Measurements from ENCODE around the gene GAS2L2. TPM values are rescaled to one million over a fixed set of nuclear protein-coding genes. Genes with fewer than 3 reads are reported as not detected.

GAS2L2 gene
- polyA plus RNA-seq (ENCODE audit: insufficient read length), result 0.08 TPM
- long read RNA-seq, donor 1, result 0 reads
- long read RNA-seq, donor 2, partial matches to known transcripts, result 0 of 1 reads
- long read RNA-seq, donor 2, other reads (novel, unspliced or antisense), result 0 of 1 reads
- long read RNA-seq, donor 3, result 0 reads
- long read RNA-seq, donor 4, result 0 reads
- long read RNA-seq, donor 5, result 0 reads
- long read RNA-seq, donor 6, result 0 reads
- long read RNA-seq, donor 7, result 0 reads
- long read RNA-seq, donor 8, result 0 reads

DNA sequence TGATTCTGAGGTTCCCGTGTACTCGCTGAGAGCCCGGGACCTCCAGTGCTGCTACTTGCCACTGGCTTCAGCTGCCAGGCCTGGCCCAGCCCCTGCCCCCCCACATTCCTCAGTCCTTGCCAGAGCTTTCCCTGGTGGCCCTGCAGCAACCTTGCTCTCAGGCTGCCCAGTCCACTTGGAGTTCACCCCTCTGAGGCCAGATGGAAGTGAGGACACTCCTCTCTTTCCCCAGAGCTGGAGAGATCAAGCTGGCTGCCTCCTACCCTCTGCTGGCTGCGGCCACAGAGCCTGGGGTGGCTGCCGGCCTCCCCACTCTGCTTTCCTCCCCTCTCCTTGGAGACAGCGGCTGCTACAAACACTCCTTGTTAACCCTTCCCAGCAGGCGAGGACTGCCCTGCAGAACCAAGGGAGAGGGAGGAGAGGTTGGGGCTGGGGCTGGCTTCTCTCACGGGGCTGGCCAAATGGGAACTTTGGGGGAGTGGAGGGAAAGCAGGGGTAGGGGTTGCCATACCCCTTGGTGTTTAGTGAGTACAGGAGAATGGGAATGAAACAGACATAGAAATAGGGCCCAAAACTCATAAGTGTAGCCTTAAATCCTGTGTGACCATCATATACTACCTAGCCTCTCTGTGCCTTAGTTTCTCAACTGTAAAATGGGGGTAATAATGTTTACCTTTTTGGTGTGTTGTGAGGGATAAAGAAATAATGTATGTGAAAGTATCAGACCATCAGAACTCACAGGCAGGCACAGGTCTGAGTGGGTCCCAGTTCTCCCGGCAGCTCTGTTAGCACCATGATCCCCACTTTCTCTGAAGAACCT, at the start of gene GAS2L2:
GAS2L2 (minus strand) TSS at position 295 of the 820 bp plus-strand sequence. CDS start 389 bp downstream, outside the sequence.
- no peak for DNase-seq

- no peak for DNase-seq
Measured at GRCh38 chr17:35801583-35802224, 48.7 kb upstream of the GAS2L2 start.

DNA sequence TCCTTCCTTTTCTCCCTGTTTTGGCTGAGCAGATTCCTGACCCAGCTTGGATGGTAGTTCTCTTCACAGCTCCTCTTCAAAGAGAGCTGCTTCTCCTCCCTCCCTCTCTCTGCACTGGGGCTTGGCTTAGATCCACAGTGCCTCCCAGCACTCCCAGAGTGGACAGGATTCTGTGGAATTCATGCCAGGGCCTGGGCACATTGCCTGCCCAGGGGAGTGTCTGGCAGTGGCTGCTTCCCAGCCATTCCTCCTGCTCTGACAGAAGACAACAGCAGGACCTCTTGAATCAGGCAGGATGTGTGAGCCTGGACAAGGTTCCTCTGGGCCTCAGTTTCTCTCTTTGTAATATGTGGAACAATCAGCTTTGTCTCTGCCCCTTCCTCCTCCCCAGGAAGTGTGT, 46.9 kb upstream of the GAS2L2 start:
- DNase-seq, result no peak

DNA sequence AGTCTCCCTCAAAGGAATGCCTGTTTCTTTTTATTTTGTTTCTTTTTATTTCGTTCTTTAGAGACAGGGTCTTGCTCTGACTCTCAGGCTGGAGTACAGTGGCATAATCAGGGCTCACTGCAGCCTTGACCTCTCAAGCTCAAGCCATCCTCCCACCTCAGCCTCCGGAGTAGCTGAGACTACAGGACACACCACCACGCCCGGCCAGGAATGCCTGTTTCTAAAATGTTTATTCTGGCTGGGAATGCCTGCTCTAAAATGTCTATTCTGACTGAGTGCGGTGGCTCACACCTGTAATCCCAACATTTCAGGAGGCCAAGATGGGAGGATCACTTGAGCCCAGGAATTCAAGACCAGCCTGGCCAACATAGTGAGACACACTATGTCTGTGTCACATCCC, 44.9 kb upstream of the GAS2L2 start:
- DNase-seq, result no peak

DNA sequence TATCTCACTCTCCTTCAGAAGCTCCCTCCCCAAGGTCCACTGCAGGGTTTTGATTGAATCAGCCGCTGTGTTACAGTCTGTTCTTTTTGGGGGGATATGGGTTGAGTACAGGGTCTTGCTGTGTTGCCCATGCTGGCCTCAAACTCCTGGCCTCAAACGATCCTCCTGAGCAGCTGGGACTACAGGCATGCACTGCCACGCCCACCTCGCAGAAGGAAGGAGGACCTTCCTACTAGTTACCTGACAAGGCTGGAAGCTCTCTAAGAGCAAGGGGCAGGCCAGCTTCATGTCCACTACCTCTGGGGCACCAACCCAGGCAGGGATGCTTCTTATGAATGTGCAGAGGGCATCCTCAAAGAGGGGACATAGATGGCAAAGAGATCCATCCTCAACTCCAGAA, 44.3 kb upstream of the GAS2L2 start:
- no peak for DNase-seq

- no peak for DNase-seq
Measured at GRCh38 chr17:35796942-35797341, 43.9 kb upstream of the GAS2L2 start.

- DNase-seq, result no peak
Measured at GRCh38 chr17:35795871-35796265, 42.8 kb upstream of the GAS2L2 start.

- no peak for DNase-seq
Measured at GRCh38 chr17:35795007-35795870, 42.2 kb upstream of the GAS2L2 start, which contains the start of gene MMP28. Gene MMP28 (minus strand): TSS chr17:35795641. CDS start chr17:35795377, 264 bp downstream.

DNA sequence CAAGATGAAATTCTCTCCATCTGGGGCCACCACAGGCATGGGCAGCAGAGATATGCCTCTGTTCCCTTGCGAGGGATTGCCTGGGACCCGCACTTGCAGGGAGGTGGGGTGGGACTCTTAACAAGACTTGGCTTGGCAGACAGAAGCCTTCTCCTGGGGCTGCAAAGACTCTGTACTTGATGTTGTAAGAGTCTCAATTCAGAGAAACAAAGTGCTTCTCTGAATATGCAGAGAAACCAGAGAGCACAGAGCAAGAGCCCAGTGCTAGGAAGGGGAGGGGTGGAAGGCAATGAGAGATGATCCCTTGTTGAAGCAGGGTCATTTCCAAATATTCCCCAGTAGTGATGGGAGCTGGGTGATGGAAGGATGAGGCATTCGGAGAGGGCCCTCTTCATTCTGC, 40.2 kb upstream of the GAS2L2 start:
- DNase-seq, result no peak

- DNase-seq, result no peak
Measured at GRCh38 chr17:35791681-35792350, 38.8 kb upstream of the GAS2L2 start.

- DNase-seq, result no peak
Measured at GRCh38 chr17:35790841-35791240, 37.8 kb upstream of the GAS2L2 start.

GRCh38 chr17:35788477-35789368, 35.7 kb upstream of the GAS2L2 start:
- no peak for DNase-seq

- no peak for DNase-seq
Measured at GRCh38 chr17:35786941-35787432, 33.9 kb upstream of the GAS2L2 start.

- no peak for DNase-seq
Measured at GRCh38 chr17:35784895-35785294, 31.9 kb upstream of the GAS2L2 start.

GRCh38 chr17:35780950-35781349, 27.9 kb upstream of the GAS2L2 start:
- no peak for DNase-seq

DNA sequence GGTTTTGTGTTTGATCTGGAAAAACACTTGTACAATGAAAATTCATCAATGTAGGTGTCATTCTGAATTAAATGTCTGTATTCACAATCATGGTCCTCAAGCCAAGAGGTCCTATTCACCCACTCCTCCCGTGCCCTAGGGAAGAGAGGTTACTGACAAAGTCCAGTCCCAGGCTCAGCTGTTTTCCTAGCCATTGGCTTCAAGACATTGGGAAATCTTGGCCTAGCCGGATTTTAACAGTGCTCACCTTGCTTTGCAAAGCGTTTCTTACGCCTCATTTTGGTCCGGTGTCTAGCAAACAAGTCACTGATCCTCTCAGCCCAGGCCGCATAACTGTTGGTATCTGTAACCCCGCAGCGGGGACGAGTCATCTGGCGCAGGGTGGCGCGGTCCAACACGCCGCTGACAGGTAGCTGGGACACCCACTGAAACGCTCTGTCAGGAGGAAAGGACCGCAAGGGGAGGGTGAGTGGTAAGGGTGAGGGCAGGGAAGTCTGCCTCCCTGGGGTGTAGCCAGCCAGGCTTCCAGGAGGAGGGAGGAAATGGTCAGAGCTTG, 25.7 kb upstream of the GAS2L2 start:
- no peak for DNase-seq

- no peak for DNase-seq
Measured at GRCh38 chr17:35775583-35775982, 22.5 kb upstream of the GAS2L2 start.

DNA sequence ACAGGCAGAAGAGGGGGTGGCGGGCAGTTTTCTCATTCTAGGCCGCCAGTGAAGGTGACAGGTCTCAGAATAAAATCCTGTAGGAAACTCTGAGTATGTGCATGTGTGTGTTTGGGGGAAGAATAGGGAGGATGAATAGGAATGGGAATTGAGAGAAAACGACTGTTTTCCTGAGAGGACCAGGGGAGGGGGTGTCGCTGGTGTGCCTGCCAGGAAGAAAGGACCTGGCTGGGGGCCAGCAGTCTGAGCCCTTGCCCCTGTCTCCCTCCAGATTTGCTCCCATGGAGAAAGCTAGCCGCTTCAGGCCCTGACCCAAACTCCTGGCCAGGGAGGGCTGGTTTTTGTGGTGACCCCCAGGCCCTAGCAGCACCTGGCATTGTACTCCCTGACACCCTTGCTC, 22.0 kb upstream of the GAS2L2 start:
- no peak for DNase-seq

DNA sequence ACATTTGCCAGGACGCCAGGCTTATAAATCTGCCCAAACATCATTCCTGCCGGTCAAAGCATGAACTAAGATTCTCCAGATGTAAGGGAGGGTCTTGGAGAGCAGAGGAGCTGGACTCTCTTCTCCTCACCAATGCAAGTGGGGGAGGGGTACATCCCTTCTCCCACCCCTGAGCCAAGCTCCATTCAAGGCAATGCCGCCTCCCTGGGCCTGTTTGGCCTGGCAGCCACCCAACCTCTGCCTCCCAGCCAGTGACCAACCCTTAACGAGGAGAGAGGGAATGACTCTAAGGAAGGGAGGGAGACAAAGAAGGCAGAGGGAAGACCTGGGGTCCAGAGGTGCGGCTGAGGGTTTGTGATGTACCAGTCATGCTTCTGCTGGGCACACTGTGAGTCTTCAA, 21.5 kb upstream of the GAS2L2 start:
- no peak for DNase-seq
